Measurements from ENCODE around the gene UNKL.
"Not testable (repeated sequence)": the region's sequence is repeated elsewhere in the genome, so short reads cannot be mapped to it uniquely, and the experiment has no call there.

UNKL gene

DNA sequence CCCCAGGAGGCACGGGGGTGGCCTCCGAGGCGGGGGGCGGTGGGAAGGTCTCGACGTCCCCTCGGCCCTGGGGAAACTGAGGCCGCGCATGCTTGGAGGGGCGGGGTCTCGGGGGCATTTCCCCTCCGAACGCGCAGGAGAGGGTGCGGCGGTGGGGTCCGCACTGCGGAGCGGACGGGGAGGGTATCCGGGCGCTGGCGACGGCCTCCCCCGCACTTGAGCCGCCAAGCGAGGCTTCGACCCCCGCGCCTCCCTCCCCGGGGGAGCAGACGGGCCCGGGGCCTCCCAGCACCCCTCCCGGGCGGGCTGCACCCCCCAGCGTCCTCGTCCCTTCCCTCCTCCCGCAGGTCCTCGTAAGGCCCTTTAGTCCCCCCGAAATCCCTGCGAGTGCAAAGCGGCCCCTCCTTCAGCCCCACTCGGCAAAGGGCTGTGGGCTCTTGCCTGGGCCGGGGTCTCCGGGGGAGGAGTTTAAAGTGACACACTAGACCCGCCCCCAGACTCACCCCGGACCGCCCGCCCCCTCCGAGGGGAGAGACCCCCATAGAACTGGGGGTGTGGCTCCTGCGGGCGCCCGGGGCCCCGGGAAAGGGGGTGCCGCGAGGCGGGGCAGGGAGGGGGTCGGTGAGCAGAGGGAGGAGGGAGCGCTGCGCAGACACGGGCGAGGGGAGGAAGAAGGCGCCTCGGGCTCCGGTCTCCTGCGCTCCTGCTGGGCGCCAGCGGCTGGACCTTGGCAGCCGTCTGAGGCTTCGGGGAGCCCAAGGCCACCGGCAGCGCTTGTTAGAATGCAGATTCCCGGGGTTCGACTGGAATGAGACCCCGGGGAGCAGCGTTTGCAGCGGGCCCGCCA is 80.4 kb downstream of the UNKL start:
- no peak for DNase-seq

DNA sequence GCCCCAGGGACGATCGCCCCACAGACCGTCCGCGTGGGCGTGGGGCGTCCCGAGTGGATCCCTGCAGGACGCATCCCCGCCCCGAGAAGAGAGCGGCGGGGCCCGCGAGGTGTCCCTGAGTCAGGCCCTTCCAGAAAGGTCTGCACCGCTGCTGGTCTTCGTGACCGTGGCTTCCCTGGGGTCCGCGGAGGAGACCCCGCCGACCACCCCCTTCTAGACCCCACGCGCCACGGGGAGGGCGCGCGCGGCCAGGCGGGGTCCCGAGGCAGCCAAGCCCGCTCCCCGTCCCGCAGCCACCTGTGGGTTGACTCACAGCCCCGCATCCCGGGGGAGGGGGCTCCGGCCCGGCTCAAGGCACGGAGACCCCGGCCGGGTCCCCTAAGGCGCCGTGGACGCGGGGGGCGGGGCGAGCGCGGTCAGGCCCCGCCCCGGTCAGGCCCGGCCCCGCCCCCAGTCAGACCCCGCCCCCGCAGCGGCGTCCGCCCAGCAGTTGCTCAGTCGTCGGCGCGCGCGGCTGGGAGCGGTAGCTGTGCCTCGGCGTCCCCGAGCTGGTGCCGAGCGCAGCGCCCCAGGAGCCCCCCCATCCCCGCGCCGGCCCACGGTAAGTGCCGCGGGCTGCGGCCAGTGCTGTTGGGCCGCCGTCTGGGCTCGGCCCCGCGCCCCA is 81.2 kb downstream of the UNKL start, which contains the start of gene BAIAP3:
Gene BAIAP3, plus strand, starts transcription at position 497 of the 664 bp plus-strand sequence. CDS start 4,905 bp downstream, outside the sequence.
- no peak for DNase-seq

DNA sequence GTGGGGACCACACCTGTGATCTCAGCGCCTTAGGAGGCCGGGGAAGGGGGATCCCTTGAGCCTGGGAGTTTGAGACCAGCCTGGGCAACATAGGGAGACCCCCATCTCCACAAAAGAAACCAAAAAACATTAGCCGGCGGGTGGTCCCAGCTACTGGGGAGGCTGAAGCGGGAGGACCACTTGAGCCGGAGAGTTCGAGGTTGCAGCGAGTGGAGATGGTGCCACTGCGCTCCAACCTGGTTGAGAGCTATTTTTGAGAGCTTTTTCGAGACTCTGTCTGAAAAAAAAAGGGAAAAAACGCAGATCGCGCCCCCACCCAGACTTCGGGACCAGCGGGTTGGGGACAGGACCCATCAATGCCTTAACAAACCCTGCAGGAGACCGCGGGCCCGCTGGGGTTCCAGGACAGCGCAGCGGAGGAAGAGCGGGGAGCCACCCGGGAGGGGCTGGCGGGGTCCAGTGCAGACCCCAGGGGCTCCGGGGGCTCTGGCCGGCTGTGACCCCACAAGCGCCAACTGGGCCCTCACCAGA is 81.8 kb downstream of the UNKL start:
- no peak for DNase-seq

DNA sequence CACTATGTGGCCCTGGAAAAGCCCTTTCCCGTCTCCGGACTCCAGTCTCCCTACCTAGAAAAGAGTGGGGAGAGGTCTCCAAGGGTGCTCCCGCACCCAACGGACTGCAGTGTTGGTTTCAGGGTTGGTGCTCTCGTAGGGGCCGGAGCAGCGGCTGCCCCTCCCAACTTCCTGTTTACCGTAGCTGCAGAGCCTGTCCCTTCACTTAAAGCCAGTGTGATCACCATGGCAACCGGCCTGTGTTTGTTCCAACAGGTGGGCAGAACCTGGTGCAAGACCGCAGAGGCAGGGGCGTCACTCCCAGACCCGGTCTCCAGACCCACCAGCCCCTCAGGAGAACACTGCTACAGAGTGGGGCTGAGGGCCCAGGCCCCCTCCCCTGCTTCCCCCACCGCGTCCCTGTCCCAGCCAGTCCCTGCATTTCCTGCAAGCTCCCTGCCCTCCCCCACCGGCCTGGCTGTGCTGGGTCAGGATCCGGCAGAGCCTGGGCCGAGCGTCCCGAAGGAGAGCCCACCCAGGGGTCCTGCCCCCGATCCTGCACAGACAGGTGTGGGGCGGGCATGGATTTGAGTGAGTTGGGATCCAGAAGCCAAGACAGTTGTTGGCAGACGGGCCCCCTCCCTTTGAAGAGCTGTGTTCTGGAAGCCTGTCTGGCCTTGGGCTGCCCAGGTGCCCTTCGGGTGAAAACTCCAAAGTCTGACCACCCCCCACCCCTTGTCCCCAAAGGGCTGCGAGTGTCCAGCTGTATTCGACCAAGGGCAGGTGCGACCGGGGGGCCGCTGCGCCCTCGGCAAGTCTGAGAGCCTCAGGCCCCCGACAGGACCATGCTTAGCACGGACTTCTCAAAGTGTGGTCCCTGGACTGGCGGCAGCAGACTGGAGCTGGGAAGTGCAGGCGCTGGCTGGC is 82.5 kb downstream of the UNKL start:
- DNase-seq = peak; percentile 10

DNA sequence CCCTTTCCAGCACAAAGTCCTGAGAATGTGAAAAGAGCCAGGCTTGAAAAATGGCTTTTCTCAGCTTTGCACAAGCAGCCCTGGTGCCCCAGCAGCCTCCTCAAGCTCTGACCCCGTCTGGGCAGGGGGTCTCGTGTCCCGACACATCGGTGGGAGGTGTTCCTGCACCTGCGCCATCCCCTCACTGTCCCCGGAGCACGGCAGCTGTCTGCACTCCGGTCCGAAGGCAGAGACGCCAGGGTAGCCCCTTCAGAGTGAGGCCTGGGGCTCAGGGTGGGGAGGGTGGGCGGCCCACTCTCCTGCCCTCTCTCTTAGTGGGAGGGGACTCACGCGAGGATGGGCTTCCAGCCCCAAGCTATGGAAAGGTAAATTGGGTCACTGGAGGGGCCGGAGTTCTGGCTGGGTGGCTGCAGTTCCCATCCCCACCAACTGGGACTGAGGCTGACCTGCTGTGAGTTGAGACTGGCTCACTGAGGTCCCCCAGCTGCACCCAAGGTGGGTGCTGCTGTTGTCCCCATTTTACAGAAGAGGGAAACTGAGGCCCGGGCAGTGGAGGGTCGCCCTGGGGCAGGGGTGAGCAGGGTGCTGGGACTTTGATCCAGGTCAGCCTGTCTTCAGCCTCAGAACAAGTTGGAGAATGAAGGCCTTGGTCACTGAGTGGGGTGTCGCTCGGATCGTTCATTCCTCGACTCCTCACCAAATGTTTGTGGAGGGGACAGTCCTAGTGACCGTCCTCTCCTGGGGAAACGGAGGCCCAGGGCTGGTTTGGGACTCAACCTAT is 83.4 kb downstream of the UNKL start:
- no peak for DNase-seq

DNA sequence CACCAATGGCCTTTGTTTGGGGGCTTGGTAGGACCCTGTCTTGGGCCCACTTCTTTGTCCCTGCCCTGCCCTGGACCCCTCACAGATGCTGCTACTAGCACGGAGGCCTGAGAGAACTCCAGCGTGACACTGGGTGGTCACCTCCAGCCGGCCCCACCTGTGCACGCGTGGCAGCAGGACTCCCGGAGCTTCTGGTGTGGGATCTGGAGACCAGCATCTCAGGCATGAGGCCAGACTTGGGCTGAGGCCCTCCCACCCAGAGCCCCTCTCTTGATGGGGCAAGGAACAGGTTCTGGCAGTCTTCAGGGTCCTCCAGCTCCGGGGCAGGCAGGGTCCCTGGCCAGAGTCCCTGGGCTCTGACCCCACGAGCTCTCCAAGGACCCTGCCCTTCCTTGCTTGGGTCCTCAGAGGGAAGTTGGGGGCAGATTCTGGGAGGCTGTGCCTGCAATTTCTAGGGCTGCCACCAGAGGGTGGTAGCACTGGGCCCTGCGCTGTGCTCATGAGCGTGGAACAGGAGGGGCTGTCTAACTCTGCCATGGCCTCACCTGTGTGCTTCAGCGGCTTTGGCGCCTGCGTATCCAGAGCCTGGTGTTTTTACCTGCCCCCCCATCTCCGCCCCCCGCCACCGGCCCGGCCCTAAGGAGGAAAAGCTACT is 84.1 kb downstream of the UNKL start:
- no peak for DNase-seq

DNA sequence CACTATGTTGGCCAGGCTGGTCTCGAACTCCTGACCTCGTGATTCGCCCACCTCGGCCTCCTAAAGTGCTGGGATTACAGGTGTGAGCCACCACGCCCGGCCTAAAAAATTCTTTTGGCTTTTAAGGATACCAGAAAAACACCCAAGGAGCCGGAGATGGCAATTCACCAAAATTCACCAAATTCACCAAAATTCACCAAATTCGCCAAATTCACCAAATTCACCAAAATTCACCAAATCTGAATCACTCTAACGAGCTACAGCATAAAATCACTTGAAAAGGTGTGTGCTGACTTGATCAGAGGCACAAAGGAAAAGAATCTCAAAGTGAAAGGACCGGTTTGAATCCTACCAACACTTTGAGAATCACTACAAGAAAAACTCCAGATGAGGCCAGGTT is 85.5 kb downstream of the UNKL start:
- DNase-seq = not testable (repeated sequence)

DNA sequence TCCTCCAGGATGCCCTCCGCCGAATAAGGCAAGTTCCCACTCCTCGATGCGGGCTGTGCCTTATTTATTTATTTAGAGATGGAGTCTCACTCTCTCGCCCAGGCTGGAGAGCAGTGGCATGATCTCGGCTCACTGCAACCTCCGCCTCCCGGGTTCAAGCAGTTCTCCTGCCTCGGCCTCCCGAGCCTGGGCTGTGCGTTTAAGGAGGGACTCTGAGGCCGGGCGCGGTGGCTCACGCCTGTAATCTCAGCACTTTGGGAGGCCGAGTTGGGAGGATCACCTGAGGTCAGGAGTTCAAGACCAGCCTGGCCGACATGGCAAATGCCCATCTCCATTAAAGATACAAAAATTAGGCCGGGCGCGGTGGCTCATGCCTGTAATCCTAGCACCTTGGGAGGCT is 86.4 kb downstream of the UNKL start:
- not testable (repeated sequence) for DNase-seq

DNA sequence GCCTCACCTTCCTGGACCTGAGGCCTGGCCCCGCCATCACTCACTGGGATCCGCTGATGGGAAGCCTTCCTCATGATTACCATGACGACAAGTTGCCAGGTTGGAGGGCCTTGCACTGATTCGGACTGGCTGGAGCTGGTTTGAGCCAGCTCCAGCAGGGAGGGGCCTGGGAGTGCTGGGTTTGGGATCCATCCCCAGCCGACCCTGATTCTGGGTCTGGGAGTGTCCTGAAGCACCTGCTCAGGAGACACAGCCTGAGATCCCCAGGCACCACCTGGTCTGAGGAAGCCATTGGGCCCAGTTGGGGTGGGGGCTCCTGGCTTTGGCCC is 86.9 kb downstream of the UNKL start:
- no peak for DNase-seq

DNA sequence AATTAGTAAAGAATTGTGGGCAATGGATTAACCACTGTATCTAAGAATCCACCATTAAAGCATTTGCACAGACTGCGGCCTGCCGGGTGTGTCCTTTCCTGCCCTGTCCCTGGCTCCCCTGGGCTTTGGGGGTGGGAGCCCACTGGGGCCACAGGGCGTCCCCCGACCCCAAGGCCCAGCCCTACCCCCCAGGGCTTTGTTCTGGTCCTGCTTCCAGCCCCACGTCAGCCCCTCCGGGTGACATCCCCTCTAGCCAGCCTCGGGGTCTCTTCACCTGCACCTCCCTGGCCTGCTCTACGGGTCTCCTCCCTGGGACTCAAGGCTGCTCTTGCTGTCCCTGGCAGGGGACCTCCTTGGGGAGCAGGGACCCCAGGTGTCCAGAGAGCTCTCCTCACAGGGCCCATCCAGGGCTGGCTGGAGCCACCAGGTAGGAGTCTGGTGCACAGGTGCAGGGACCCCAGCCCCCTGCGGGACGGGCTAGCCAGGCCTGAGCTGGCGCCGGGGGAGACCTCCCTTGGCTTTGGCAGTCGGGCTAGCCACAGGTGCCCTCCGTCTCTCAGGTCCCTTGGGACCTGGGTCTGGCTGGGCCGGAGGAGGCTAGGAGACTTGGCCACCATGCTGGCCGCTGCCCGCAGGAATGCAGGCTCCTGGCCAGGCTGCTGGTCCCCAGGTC is 87.4 kb downstream of the UNKL start:
- DNase-seq = no peak

DNA sequence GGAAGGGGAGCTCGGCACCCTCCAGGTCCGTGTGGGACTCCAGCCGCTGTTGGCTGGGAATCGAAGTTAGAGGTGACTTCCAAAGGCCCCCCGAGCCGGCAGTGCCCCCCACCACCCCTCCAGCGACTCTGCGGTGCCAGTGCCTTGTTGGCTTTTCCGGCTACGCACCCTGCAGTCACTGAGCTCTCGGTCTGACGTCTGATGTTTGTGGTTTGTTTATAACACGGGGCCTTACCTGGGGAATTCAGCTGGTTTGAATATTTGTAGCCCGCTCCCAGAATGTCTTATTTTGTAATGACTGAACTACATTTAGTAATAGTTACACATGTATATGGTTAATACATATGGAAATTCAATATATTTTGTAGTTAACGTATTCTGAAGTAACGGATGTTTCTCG is 88.1 kb downstream of the UNKL start:
- DNase-seq = no peak

DNA sequence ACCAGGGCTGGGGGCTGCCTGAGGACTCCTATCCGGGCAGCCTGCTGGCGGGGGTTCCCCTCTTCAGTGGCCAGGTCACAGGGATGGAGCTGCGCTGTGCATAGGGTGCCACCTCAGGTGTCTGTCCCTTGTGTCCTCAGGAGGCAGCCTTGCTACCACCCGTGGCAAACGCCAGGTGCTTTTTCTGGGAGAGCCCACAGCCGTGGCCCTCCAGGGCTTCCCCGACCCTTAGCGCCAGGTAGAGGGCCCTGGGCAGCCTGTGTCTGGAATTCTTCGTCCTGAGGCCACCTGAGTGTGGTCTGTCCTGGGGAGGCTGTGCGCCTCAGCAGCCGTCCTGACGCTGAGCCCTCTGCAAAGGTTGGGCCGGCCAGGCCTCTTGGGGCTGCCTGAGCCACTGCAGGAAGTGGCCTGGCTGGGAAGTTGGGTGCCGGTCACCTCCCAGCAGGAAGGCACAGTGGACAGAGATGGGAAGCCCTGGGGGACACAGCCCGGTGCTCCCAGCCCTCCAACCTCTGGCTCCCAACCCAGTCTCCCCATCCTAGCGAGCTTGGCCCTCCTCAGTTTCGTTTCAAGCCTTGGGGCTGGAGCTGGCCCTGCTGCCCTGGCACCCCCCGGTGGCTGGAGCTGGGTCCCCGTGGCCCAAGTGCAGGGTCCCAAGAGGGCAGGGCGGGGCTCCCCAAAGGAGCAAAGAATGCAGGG is 88.7 kb downstream of the UNKL start:
- DNase-seq = no peak

DNA sequence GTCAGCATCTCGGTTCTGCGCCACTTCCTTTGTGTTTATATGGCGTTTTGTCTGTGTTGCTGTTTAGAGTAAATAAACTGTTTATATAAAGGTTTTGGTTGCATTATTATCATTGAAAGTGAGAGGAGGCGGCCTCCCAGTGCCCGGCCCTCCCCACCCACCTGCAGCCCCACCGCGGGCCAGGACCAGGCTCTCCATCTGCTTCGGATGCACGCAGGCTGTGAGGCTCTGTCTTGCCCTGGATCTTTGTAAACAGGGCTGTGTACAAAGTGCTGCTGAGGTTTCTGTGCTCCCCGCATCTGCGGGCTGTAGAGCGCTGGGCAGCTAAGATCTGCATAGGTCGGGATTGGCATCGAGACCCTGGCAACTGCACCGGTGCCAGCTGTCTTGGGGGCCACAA is 89.2 kb downstream of the UNKL start:
- no peak for DNase-seq

DNA sequence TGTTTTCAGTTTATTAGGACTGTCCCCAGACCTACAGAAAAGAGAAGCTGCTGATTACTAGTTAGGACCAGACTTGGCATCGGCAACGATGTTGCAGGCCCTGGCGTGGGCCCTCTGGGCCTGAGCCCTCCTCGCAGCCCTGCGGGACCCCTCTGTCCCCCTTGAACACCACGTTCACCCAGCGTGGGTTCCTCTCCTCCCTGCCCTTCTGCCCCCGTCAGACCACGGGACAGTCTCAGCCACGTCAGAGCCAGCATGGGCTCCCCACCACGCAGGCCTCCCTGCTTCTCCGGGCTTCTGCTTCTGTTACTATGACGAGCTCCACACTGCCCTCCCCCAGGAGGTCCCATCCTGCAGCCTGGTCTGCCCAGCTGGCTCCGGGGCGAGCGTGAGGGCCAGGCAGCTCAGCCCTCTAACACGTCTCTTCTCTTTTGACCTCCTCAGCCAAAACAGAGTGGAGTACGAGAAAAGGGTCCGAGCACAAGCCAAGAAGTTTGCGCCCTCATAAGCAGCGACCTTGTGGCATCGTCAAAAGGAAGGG is 90.1 kb downstream of the UNKL start:
- DNase-seq = no peak

DNA sequence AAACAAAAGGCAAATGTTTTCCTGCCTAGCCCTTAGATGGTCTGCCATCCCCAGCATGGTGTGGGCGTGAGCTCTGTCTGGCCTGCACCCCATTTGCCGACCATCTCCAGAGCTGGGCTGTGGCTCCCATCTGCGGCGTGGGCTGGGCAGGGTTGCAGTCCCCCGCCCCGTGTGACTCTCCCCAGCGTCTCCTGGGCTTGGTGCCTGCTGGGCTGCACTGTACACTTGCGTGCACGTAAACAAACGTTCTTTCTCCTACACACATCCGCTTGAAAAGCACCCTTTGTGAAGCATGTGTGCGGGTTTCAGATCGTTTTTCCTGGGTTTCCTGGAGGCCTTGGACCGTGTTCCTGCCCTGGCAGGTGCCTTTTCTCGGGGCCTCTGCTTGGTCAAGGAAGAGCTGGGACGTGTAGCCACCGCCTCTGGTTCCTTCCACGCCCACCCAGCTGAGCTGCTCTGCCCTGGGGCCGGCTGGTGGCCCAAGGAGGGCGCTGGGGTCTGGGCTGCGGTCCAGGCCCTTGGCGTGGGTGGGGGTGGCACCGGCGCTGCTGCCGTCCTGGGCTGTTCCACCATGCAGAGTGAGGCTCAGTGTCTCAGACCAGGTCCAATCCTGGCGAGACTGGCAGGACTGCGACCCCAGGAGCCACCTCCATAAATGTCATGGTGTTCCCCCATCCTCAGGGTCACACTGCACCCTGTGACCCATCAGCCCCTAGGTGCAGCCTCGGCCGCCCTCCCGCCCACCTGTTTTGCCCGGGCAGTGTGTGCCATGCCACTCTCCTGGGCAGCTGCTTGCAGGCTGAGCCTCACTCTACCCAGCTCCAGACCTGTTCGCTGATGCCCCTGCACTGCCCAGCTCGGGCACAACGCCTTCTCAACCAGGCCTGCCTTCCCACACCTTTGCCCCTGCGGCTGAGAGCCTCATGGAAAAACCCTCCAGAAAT is 90.9 kb downstream of the UNKL start:
- DNase-seq = no peak

DNA sequence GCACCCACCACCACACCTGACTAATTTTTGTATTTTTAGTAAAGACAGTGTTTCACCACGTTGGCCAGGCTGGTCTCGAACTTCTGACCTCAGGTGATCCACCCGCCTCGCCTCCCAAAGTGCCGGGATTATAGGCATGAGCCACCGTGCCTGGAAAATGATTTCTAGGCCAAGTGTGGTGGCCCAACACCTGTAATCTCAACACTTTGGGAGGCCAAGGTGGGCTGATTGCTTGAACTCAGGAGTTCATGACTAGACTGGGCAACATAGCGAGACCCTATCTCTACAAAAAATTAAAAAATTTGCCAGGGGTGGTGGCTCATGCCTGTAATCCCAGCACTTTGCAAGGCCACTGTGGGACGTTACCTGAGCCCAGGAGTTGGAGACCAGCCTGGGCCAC is 92.1 kb downstream of the UNKL start:
- no peak for DNase-seq

DNA sequence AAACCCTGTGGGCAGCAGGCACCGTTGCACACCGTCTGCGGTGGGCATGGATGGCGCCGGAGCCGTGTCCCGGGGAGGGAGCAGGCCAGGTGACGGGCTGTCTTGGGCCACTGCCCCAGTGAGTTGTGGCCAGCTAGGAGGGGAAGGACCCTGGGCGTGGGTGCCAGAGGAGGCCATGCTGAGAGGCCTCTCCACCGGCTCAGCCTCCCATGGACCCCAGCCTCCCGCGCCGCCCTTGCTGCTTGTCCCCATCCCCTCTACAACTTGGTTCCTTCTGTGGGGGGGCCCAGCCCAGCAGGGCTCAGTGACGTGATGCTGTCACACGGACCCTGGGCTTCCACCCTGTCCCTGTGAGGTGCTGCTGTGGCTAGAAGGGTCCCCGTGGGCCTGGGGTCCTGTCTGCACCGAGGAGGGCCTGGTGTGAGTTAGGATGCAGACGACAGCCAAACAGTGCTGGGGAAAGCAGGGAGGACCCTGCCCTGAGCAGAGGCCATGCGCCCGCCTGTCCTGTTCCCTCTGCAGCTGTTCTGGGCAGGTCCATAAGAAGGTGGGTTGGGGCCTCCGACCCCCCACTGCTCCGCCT is 93.8 kb downstream of the UNKL start:
- DNase-seq = no peak

DNA sequence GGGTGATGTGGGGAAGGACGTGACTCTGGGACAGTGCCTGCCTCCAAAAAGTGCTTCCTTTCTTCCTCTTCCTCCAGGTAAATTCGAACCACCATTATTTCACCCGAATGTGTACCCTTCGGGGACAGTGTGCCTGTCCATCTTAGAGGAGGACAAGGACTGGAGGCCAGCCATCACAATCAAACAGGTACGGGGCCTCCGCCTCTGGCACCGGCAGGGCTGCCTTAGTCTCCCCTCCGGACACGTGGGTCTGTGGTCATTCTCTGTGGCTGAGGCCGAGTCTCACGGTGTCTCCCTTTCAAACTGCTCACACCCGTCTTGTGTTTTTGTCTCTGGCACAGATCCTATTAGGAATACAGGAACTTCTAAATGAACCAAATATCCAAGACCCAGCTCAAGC is 94.4 kb downstream of the UNKL start:
- no peak for DNase-seq

DNA sequence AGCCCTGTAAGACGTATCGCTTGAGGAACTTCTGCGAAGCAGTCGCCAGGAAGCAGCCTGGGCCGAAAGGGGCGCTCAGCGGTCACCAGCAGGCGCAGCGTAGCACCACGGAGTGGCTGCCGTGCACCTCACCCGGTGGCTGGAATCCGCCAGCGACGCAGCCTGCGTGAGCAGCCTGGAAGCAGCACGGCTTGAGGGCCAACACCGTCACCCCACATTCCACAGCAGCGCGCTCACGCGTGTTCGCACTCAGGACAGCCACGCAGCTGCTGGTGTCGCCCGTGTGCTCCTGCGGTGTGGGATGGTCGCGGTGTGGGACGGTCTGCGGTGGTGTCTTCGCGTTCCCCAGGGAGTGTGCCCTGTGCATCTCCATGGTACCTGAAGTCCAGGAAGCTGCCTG is 95.5 kb downstream of the UNKL start:
- DNase-seq = no peak

Data from KG1 (cell line).